Neuronal stem cell (in vitro differentiated cells): ENCODE results near the gene WWOX.

ENCODE experiments used
- DNase-seq: peaks from one replicate; pipeline ENCODE4 v3.0.0-alpha.2; 2013; ENCODE audit warnings: low spot score
- H2AFZ ChIP-seq: one replicate; pipeline ENCODE4 v1.6.1; 2013; ENCODE audit warnings: mild to moderate bottlenecking, low read length, inconsistent platforms
- H2AK5ac ChIP-seq: 2 replicates; pipeline ENCODE4 v1.6.1; 2013; ENCODE audit warnings: low read depth, mild to moderate bottlenecking, inconsistent platforms, low read length, moderate library complexity, mixed read lengths
- H2BK120ac ChIP-seq: 2 replicates; pipeline ENCODE4 v1.6.1; 2013; ENCODE audit warnings: low read depth, mild to moderate bottlenecking, inconsistent platforms, low read length, moderate library complexity, mixed read lengths
- H2BK12ac ChIP-seq: one replicate; pipeline ENCODE4 v1.6.1; 2013; ENCODE audit warnings: low read length, inconsistent platforms
- H2BK15ac ChIP-seq: 2 replicates; pipeline ENCODE4 v1.6.1; 2013; ENCODE audit warnings: mild to moderate bottlenecking, low read length, inconsistent platforms, mixed read lengths
- H2BK5ac ChIP-seq: one replicate; pipeline ENCODE4 v1.6.1; 2013; ENCODE audit warnings: inconsistent platforms, mild to moderate bottlenecking, low read length, moderate library complexity
- H3K14ac ChIP-seq: one replicate; pipeline ENCODE4 v1.6.1; 2013; ENCODE audit warnings: low read length, inconsistent platforms
- H3K18ac ChIP-seq: 2 replicates; pipeline ENCODE4 v1.6.1; 2013; ENCODE audit warnings: low read length, inconsistent platforms
- H3K23ac ChIP-seq: 2 replicates; pipeline ENCODE4 v1.6.1; 2013; ENCODE audit warnings: low read depth, mild to moderate bottlenecking, mixed read lengths, low read length, inconsistent platforms; ENCODE audit not compliant: poor library complexity
- H3K27ac ChIP-seq: replicated peaks from 3 replicates; pipeline ENCODE4 v1.5.1; 2013; ENCODE audit warnings: low read length, inconsistent platforms
- H3K27me3 ChIP-seq, 3 experiments: 2 replicates each; pipeline ENCODE4 v1.6.1; 2013; ENCODE audit warnings: low read length in 3 of 3, mild to moderate bottlenecking in 2 of 3, inconsistent platforms in 1 of 3, low read depth in 1 of 3, mixed read lengths in 1 of 3, moderate library complexity in 1 of 3; ENCODE audit not compliant: control insufficient read depth in 3 of 3, insufficient read depth in 3 of 3
- H3K36me3 ChIP-seq, 2 donors: replicated peaks in 1 of 2; 2 replicates each; pipeline ENCODE4 v1.6.1; 2013; ENCODE audit warnings: low read length in 2 of 2; ENCODE audit not compliant: control insufficient read depth in 2 of 2, insufficient read depth in 2 of 2
- H3K4ac ChIP-seq: 2 replicates; pipeline ENCODE4 v1.6.1; 2013; ENCODE audit warnings: inconsistent platforms, mild to moderate bottlenecking, low read length, moderate library complexity
- H3K4me1 ChIP-seq, 2 donors: 1 replicate in 1 of 2; 2 replicates in 1 of 2; pipeline ENCODE4 v1.6.1; 2013; ENCODE audit warnings: low read length in 2 of 2, low read depth in 1 of 2; ENCODE audit not compliant: control insufficient read depth in 2 of 2, insufficient read depth in 1 of 2
- H3K4me2 ChIP-seq: one replicate; pipeline ENCODE4 v1.6.1; 2013; ENCODE audit warnings: mild to moderate bottlenecking, low read length, inconsistent platforms; ENCODE audit not compliant: insufficient read depth, poor library complexity, severe bottlenecking
- H3K4me3 ChIP-seq, 2 donors: 2 replicates each; pipeline ENCODE4 v1.5.1; 2013; ENCODE audit warnings: low read length in 2 of 2, mild to moderate bottlenecking in 2 of 2, inconsistent platforms in 1 of 2, moderate library complexity in 1 of 2
- H3K79me1 ChIP-seq: one replicate; pipeline ENCODE4 v1.6.1; 2013; ENCODE audit warnings: low read depth, mild to moderate bottlenecking, inconsistent platforms, low read length, moderate library complexity
- H3K9ac ChIP-seq: one replicate; pipeline ENCODE4 v1.6.1; 2013; ENCODE audit warnings: mild to moderate bottlenecking, low read depth, low read length, inconsistent platforms; ENCODE audit not compliant: poor library complexity
- H3K9me3 ChIP-seq, 2 donors: replicated peaks in 1 of 2; 2 replicates each; pipeline versions ENCODE3 to v1.6.1; 2013; ENCODE audit warnings: low read length in 2 of 2, mild to moderate bottlenecking in 2 of 2, inconsistent platforms in 1 of 2, low read depth in 1 of 2, mixed read lengths in 1 of 2, moderate library complexity in 1 of 2; ENCODE audit not compliant: control insufficient read depth in 2 of 2, insufficient read depth in 1 of 2
- H4K8ac ChIP-seq: one replicate; pipeline ENCODE4 v1.6.1; 2013; ENCODE audit warnings: low read depth, mild to moderate bottlenecking, inconsistent platforms, low read length, moderate library complexity
- H4K91ac ChIP-seq: one replicate; pipeline ENCODE4 v1.6.1; 2013; ENCODE audit warnings: low read length, low read depth, mild to moderate bottlenecking, inconsistent platforms; ENCODE audit not compliant: poor library complexity
- WGBS, 2 donors: extraction: QIAGEN DNeasy Blood & Tissue Kit; methylation state at CpG; one replicate each; pipeline ENCODE4 v1.1.7; 2013; ENCODE audit warnings: missing lambda C conversion rate in 2 of 2, mixed read lengths in 1 of 2; ENCODE audit not compliant: insufficient read length in 2 of 2, insufficient replicate concordance in 1 of 2; ENCODE audit errors: extremely low coverage in 2 of 2; 5-methylcytosine and 5-hydroxymethylcytosine counted together

WWOX gene

DNA sequence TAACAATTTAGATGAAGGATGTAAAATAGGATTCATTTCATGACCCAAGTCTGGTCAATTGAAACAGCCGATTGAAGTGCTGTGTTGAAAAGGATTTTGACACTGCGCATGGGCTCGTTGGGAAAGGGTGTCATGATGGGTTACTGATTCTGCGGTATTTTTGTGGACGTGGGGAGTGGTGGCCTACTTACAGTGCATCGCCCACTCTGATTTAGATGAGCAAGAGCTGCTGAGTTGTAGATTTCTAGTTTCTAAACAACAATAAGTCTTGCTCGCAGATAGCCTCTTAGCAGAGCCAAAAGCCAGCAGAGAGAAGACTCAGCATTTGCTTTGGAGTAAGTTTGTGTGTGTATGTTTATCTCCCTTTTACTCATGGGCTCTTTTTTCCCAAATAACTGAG, 770.0 kb downstream of the WWOX start:
- H3K18ac ChIP-seq = no peak overlapping the region
- H2BK5ac ChIP-seq = no peak overlapping the region
- no peak overlapping the region for H3K9ac ChIP-seq
- no peaks in the 10 kb centered on the region for H3K9me3 ChIP-seq
- H4K8ac ChIP-seq = no peak overlapping the region
- no peak overlapping the region for H2AK5ac ChIP-seq
- no peak overlapping the region for H3K23ac ChIP-seq
- no peak overlapping the region for H3K4me3 ChIP-seq
- no peak overlapping the region for H3K14ac ChIP-seq
- peaks cover 2 to 4% of the 10 kb centered on the region in 2 donors for H3K4me1 ChIP-seq
- WGBS, 2 donors = no CpG with 5 or more reads among the region's 7 CpGs
- H2BK12ac ChIP-seq = no peak overlapping the region
- no peak overlapping the region for H2AFZ ChIP-seq
- no peaks in the 10 kb centered on the region for H3K79me1 ChIP-seq
- no peak overlapping the region for H4K91ac ChIP-seq
- H3K4me2 ChIP-seq = no peak overlapping the region
- DNase-seq = no peak
- no peak overlapping the region for H3K4ac ChIP-seq
- no peaks in the 10 kb centered on the region for H3K27me3 ChIP-seq
- no peak overlapping the region for H3K27ac ChIP-seq
- H2BK120ac ChIP-seq = no peak overlapping the region
- H3K36me3 ChIP-seq = no peaks in the 10 kb centered on the region
- H2BK15ac ChIP-seq = no peak overlapping the region

DNA sequence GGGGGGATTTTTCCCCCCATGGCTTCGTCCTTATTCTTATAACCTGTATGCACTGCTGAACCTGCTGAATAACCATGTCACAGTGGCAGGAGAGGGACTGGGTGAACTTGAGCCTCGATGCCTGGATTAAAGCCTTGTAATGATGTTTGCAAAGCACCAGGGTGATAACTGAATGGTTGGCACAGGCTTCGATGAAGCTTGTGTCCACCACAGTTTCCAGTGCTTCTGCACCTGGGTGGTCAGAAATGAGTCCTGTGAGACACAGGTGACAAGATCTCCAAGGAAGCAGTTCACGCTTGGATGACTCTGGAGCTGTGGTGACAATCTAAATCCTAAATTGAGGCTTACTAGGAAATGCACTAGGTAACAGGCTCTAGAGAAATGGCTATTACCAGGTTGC, 771.8 kb downstream of the WWOX start:
- Histone ChIP-seq H4K8ac (no peak overlapping the region), H2BK120ac (no peak overlapping the region), H3K9ac (no peak overlapping the region), H2BK12ac (no peak overlapping the region), H3K27ac (no peak overlapping the region), H2BK5ac (no peak overlapping the region), H4K91ac (no peak overlapping the region), H3K4me2 (no peak overlapping the region), H3K36me3 (no peaks in the 10 kb centered on the region), H3K4me1 (peaks cover 2 to 4% of the 10 kb centered on the region in 2 donors), H3K4ac (no peak overlapping the region), H3K23ac (no peak overlapping the region), H3K4me3 (no peak overlapping the region), H3K9me3 (no peaks in the 10 kb centered on the region), H2BK15ac (no peak overlapping the region), H3K79me1 (no peaks in the 10 kb centered on the region), H3K18ac (no peak overlapping the region), H3K27me3 (no peaks in the 10 kb centered on the region), H2AK5ac (no peak overlapping the region), H3K14ac (no peak overlapping the region), H2AFZ (no peak overlapping the region)
- no peak for DNase-seq
- no CpG with 5 or more reads among the region's 4 CpGs for whole genome bisulfite sequencing, 2 donors

GRCh38 chr16:78876671-78877070, 777.2 kb downstream of the WWOX start:
- Histone ChIP-seq H2AK5ac (no peak overlapping the region), H3K36me3 (no peaks in the 10 kb centered on the region), H3K9me3 (no peaks in the 10 kb centered on the region), H2BK12ac (no peak overlapping the region), H3K27ac (no peak overlapping the region), H2BK120ac (no peak overlapping the region), H3K23ac (no peak overlapping the region), H3K18ac (no peak overlapping the region), H3K9ac (no peak overlapping the region), H3K79me1 (no peaks in the 10 kb centered on the region), H3K14ac (no peak overlapping the region), H3K4ac (no peak overlapping the region), H2AFZ (no peak overlapping the region), H2BK15ac (no peak overlapping the region), H4K8ac (no peak overlapping the region), H2BK5ac (no peak overlapping the region), H3K4me2 (no peak overlapping the region), H3K4me3 (no peak overlapping the region), H4K91ac (no peak overlapping the region), H3K4me1 (peaks cover 0 to 9% of the 10 kb centered on the region in 2 donors), H3K27me3 (no peaks in the 10 kb centered on the region)
- no peak for DNase-seq
- WGBS, 2 donors = no CpG with 5 or more reads among the region's 2 CpGs

- Histone ChIP-seq H3K18ac (no peak overlapping the region), H4K8ac (no peak overlapping the region), H3K9me3 (no peaks in the 10 kb centered on the region), H2AK5ac (no peak overlapping the region), H2AFZ (peak overlapping the region; percentile 6), H3K4ac (no peak overlapping the region), H3K79me1 (no peaks in the 10 kb centered on the region), H2BK5ac (no peak overlapping the region), H3K4me3 (no peak overlapping the region), H2BK12ac (no peak overlapping the region), H4K91ac (no peak overlapping the region), H2BK120ac (no peak overlapping the region), H3K4me2 (no peak overlapping the region), H3K4me1 (peaks cover 0 to 9% of the 10 kb centered on the region in 2 donors), H3K36me3 (no peaks in the 10 kb centered on the region), H3K23ac (no peak overlapping the region), H3K27me3 (no peaks in the 10 kb centered on the region), H2BK15ac (no peak overlapping the region), H3K9ac (no peak overlapping the region), H3K14ac (no peak overlapping the region), H3K27ac (no peak overlapping the region)
- WGBS, 2 donors = no CpG with 5 or more reads among the region's 6 CpGs
- DNase-seq = no peak
Measured at GRCh38 chr16:78877114-78877655, 777.7 kb downstream of the WWOX start.
